Measurements from ENCODE around the gene GP5.

GP5 gene, protein sequence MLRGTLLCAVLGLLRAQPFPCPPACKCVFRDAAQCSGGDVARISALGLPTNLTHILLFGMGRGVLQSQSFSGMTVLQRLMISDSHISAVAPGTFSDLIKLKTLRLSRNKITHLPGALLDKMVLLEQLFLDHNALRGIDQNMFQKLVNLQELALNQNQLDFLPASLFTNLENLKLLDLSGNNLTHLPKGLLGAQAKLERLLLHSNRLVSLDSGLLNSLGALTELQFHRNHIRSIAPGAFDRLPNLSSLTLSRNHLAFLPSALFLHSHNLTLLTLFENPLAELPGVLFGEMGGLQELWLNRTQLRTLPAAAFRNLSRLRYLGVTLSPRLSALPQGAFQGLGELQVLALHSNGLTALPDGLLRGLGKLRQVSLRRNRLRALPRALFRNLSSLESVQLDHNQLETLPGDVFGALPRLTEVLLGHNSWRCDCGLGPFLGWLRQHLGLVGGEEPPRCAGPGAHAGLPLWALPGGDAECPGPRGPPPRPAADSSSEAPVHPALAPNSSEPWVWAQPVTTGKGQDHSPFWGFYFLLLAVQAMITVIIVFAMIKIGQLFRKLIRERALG

DNA sequence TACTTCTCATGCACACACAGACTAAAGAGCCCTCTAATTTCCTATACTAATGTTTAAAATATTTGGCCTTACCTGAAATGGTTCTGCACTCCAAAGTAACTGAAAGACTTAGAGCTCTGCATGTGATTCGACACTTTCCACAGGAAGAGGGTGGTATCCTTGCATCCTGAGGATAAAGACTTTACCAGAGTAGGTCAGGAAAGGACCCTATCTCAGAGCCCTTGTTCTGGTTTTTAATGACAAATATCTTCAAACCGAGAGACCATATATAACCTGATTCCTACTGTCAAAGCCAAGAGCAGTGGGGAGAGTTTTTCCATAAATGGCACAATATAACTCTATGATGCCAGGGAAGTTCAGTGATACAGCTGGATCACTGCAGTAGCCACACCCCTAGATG, at the start of gene GP5:
TSS of gene GP5 (minus strand) at position 101 of the 400 bp plus-strand sequence. CDS start 984 bp downstream, outside the sequence.
- no peak for DNase-seq (ENCODE audit: low spot score)

DNA sequence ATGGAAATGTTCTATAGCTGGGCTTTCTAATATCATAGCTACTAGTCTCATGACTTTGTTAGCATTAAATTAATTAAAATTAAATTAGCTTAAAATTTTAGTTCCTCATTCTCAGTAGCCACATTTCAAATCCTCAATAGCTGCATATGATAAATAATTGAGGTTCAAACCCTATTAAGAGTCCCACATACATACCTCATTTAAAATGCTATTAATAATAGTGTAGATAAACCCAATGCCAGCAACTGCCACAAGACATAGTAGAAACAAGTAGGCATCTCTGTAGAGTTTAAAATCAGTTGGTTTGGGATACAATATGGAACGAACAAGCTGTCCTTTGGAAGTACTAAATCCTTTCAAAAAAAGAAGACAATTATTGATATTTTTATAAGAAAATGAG, 48.6 kb upstream of the GP5 start:
- no peak for DNase-seq (ENCODE audit: low spot score)

DNA sequence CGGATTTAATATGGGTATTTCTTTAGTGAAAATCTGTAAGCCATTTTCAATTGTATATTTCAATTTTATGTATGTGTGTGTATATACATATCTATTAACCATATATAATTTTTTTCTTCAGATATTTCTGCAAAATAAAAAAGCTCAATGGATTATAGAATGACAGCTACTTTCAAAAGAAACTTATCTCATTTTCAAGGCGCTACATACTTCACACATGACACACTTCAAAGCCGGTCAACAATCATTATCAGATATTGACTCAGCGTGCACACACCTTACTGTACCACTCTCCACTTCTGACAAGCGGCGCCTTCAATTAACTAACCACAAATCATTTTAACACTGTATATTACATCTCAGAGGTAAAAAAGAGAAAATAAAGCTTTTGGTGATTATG, 48.1 kb upstream of the GP5 start:
- DNase-seq (ENCODE audit: low spot score) = no peak

DNA sequence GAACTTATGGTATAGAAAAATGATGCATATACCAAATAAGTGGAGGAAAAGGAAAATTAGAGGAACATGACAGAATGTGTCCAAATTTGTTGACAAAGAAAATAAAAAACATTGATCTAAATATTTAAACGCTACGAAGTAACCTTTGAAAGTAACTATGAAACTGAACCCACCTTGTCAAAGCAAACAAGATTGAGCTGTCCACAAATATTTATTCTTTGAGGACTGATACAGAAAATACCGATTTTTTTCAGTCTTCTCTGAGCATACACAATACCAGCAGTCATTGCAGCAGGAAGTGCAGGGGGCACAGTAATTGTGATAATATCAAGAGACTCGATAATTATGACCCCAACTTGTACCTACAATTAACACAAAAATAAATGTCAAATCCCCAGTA, 47.7 kb upstream of the GP5 start:
- no peak for DNase-seq (ENCODE audit: low spot score)

DNA sequence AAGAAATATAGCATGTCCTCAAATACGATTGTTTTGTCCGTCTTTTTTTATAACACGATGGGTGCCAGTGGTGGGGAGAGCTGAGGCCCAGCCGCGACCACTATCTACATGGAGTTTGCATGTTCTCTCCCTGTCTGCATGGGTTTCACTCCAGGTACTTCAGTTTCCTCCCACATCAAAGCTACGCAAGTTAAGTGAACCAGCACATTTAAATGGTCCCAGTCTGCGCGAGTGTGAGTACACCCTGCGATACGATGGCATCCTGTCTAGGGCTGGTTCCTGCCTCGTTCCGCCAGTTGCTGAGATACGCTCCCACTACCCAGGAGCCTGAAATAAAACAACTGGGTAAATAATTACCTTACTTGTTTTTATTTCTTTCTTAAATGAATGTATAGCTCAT, 47.1 kb upstream of the GP5 start:
- no peak for DNase-seq (ENCODE audit: low spot score)

DNA sequence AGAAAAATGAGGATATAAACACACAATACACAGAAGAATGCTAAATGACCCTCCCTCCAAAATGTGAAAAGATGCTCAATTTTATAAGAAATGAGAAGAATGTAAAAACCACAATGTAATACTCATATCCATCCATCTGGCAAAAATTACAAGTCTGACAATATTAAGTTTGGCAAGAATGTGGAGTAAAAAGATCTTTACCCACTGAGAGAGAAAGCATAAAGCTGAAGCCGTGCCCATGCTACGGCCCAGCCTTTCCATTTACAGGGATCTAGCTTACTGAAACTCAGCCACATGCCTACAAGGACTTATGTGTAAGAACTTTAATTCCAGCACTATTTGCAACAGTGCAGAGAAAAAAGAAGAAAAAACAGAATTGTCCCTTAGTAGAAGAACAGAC, 44.8 kb upstream of the GP5 start:
- DNase-seq (ENCODE audit: low spot score) = no peak

DNA sequence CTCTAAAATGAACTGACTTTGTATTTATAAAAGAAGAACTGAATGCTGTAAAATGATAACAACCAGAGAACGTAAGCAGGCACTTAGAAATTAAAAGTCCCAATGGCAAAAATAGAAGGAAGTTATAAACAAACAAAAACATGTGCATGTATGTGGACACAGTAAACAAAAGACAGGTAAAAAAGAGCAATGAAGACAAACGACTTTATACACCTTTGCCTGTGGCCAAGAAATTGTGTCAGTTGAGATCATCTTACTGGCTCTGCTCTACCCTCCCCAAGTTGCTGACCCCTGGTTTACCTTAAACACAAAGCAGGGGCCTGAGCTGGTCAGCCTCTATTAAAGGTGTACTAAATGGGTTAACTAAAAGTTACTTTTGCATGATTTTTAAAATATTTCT, 41.7 kb upstream of the GP5 start:
- DNase-seq (ENCODE audit: low spot score) = no peak

DNA sequence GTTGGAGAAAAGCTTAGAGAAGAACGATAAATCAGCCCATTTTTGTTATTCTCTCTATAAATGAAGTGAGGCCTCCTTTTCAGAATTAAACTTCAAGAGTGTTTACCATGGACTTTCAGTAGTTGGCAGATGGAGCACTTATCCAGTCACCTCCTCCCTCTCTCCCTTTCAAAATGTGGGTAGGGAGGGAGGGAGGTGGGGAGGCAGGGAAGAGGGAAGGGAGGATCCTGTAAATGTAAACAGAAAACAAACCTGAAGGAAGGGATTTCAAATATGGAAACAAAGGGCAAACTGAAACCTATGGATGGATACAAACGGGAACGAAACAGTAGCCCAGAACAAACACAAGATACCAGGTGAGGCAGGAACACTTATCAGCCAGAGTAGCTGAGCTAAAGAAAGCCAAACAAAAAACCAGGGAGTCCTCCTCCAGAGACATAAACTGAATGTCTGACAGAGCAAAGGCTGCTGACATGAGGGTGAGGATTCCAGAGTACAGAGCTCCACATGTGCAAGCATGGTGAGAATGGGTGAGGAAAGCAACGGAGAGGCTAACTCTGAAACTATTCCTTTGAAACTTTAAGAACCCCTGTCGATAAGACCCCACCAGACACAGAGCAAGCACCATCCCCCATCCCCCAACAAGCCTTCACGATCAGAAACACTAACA, 41.0 kb upstream of the GP5 start:
- no peak for DNase-seq (ENCODE audit: low spot score)

DNA sequence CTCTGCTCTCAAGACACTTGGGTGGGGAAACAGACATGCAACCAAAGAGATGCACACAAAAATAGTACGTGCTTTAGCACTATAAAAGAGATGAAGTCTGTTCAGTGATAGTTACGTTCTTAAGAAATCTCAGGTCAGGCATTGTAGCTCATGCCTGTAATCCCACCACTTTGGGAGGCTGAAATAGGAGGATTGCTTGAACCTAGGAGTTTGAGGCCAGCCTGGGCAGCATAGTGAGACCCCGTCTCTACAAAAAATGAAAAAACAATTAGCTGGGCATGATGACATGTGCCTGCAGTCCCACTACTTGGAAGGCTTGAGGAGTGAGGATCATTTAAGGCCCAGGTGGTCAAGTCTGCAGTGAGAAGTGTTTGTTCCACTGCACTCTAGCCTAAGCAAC, 35.4 kb upstream of the GP5 start:
- DNase-seq (ENCODE audit: low spot score) = no peak

DNA sequence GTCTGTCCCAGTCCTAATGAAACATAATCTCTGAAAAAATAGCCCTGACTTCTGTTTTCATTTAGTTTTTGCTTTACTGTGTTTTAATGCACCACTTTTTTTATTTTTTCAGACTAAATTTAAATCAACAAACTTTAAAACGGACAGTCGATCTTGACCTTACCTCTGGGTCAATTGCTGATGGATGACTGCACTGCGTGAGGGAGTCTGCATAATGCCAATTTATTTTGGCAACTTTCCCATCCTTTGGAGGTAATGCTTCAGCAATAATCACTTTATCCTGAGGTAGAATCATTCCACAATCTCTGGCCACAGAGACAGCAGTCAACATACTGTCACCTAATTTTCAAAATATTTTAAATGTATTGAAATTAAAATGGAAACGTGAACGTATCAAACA, 32.5 kb upstream of the GP5 start:
- DNase-seq (ENCODE audit: low spot score) = no peak

DNA sequence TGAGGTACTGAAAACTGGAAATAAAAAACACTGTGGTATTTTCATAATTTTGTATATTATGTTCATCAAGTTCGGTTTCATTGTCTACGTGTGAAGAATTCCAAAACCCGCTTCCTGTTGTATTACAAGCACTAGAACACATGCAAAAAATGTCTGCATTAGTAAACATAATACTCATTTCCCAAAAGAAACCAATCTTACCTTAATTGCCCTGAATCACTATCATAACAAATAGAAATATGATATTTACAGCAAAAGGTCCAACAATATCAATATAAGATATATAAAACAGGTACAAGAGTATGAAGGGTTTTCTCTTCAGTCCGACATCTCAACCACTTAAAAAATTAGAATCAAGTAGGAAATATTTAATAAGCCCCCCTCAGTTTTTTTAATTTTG, 26.3 kb upstream of the GP5 start:
- no peak for DNase-seq (ENCODE audit: low spot score)

DNA sequence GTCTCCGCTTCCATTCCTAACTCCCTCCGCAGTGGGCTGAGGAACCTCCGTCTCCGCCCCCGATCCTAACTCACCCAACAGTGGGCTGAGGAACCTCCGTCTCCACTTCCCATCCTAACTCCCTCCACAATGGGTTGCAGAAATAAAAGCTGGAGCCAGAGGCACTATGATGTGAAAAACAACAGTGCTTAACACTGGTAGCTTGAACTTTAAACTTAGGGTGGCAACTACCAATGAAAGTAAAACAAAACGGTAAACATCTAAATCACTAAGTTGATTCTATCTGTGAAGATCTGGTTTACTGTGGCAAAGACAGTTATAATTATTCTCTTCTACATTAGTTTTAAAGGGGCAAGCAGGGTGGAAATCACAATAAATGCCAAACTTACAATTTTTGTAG, 25.9 kb upstream of the GP5 start:
- no peak for DNase-seq (ENCODE audit: low spot score)

DNA sequence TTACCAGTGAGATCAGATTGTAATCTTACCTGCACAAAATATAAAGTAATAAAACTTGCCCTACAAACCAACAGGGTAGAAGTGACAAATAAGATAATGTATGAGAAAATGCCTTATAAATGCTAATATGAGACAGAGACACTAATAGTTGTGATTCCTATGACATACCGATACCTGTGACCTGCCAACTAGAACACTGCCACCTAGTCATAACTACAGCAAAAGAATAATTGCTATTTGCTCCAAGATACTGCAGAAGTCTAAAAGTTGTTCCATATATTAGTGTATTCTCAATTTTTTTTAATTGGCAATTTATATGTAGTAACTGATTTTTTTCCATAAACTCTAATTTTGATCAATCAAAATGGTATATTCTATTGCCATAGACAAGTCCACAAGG, 25.3 kb upstream of the GP5 start:
- DNase-seq (ENCODE audit: low spot score) = no peak

DNA sequence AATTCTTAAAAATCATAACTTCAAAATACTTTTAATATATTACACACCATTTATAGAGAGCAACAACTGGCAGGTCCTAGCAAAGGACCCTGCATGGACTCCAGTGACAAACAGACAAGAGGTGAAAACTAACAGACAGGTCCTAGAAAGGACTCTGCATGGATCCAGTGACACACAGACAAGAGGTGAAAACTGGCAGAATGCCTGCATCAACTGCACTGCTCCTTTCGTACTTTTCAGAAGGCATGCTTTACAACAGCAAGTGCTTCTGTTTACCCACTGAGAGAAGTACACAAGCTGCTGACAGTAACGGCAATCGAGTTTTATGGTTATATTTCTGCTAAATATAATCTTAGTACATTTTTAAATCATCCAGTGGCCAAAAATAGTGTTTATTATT, 24.3 kb upstream of the GP5 start:
- no peak for DNase-seq (ENCODE audit: low spot score)

DNA sequence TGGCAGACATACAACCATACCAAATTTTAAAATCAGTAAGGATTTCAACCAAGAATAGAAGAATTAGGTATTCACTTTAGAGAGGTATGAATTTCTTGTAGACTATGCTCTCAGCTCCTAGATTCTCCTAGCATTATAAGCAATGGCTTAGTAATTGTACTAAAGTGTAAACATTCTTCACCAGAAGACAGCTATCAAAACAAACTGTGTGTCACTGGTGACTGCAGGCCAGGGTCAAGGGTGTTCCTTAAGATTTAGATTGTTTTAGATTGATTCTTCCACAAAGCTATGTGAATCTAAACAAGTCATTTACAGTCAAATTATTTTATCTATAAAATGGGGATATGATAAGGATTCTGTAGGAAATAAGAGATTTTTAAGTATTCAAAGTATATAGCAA, 23.1 kb upstream of the GP5 start:
- no peak for DNase-seq (ENCODE audit: low spot score)

DNA sequence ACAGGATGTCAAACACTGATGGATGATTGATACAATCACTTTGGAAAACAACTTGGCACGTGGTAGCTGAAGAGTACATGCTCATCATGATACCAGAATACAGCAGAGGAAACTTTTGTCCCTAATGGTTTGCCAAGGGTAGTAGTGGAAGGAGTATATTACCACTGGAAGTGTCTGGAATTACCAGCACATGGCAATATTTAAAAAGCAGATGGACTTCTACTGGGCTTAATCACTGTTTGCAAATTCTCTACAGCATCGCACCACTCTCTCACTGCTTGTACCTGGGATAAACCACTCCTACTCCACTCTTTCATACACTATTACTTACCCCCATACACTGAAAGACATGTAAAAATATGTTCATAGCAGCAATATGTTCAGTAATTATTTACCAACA, 19.6 kb upstream of the GP5 start:
- no peak for DNase-seq (ENCODE audit: low spot score)

DNA sequence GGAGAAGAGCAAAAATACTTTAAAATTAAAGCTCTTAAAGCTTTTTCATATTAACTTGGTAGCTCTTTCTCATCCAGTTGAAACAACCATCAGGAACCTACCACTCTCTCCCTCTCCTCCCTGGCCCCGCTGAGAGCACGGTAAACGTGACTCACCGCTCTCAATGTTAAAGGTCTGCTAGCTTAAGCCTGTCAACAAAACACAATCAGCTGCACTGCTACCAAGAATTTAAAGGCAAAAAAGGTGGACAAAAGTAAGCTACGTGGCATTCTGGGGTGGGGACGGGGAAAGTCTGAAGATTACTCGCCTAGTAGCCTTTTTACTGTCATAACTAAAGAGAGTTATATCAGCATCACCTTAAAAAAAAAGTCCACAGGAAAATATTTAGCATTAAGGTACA, 8.4 kb upstream of the GP5 start:
- no peak for DNase-seq (ENCODE audit: low spot score)

DNA sequence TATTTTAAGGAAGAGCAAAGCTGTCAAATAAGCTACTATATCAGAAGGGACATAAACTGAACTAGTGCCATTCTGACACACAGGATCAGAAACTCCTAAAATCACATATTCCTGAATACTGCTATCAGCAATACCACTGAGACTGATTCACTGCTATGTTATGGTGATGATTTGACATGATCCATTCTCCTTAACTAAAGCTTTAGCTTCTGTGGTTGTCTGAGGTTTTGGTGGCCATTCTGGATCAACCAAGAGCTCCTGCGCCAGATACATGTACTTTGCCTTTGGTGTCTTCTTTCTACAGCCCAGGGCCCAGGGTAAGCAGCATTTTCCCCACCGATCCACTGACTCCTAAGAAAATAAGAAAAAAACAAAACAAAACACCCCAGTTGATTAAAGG, 6.7 kb upstream of the GP5 start:
- DNase-seq (ENCODE audit: low spot score) = no peak

DNA sequence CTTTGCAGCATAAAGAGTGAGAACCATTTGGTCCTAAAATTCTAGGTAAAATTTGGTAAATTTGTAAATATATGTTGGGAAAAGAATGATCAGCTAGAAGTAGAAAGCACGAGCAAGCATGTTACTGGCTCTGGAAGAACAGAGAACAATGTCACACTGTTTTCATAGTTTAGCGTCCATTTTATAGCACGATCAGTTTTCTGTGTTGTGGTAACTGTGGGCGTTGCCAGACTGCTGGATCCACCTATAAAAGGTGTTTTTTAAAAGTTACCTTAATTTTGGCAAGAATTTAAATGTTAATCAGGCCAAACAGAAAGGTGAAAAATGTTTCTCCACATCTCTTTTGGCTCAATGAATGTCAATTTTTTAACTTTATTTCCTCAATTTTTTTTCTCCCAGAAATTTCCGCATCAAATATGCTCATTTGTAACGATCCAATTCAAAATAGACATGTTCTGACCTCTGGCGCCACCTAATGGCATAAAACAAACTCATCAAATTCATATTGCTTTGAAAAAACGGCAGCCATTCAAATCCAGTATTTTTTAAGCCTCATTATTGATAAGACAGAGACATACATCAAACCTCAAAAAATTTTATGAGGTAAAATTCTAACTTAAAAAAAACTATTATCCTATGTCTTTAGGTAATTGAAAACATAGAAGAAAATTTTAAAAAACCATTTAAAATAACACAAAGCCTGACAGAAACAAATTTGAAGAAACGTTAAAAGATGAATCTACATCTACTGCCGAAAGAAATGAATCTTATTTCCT, 5.5 kb upstream of the GP5 start:
- peak; percentile 71 for DNase-seq (ENCODE audit: low spot score)

DNA sequence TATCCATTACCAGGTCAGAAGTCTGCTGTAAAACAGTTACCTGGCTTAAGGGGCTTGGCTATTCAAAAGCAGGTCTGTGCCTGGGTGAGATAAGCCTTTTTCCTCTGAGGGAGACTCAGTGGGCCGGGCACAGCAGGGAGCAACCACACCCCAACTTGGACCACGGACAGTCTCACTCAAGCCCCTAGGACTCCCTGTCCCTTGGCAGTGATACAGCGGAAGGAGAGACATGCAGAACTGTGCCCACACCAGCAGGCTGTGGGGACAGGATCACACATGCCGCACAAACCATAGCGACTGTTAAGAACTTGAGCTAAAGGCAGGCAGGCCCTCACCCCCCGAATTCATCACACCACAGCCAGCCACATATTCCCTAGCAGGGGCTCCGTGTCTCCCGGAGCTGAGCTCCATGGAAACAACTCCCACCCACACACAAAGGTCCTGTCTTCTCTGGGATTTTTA, 2.8 kb upstream of the GP5 start:
- DNase-seq (ENCODE audit: low spot score) = no peak

DNA sequence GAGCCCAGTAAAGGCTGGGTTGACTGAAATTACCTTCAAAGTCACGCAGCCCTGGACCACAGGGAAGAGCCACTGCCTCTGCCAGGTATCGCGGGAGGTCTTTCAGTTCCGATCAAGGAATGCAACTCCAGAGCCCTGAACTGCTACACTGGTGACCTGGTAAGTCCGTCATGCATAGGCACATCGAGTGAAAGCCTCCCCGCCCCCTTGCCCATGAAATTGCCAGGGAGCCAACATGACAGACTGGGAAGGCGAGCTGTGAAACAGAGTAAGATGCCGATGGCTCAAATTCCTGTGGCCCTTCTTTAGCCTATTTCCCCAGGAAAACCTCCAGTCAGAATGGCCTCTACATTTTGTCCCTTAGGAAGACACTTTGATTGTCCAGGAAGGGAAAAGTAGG, 2.3 kb upstream of the GP5 start:
- DNase-seq (ENCODE audit: low spot score) = no peak

DNA sequence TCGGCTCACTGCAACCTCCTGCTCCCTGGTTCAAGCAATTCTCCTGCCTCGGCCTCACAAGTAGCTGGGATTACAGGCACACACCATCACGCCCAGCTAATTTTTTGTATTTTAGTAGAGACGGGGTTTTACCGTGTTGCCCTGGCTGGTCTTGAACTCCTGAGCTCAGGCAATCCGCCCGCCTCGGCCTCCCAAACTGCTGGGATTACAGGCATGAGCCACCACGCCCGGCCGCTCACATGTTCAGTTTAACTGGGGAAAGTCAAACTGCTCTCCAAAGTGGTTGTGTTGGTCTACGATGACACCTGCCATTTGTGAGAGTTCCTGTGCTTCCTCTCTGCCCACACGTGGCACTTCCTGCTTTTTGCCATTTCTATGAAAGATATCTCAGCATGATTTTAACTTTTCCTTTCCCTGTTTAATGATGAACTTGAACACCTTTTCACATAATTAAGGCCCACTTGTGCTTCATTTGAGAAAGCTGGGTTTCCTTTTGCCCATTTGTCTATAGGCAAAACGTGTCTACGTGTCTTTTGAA, 877 bp upstream of the GP5 start:
- DNase-seq (ENCODE audit: low spot score) = no peak
